GM23338 (cell line): ENCODE measurements around the gene DIABLO. TPM values are rescaled to one million over a fixed set of nuclear protein-coding genes. Genes with fewer than 3 reads are reported as not detected.

Experiments
- ATAC-seq: fragments of 200-7000 bp; cut with Tn5 transposase; 3 replicates; pipeline ENCODE4 v1.9.1; 2020
- DNase-seq: peaks from one replicate; pipeline ENCODE4 v3.0.0-alpha.2; 2015; ENCODE audit warnings: low spot score
- H2AFZ ChIP-seq: fragments of 200-600 bp; sonication (generic); 2 replicates; pipeline ENCODE4 v1.8.0; 2016; ENCODE audit warnings: antibody characterized with exemption, mild to moderate bottlenecking, moderate library complexity
- H3F3A ChIP-seq: fragments of 200-600 bp; sonication (generic); replicated peaks from 2 replicates; pipeline ENCODE4 v1.8.0; 2017; ENCODE audit warnings: antibody characterized with exemption, mixed run types, low read depth
- H3K27ac ChIP-seq: fragments of 200-600 bp; sonication (generic); 2 replicates; pipeline ENCODE4 v1.6.1; 2016; ENCODE audit warnings: low read depth
- H3K27me3 ChIP-seq: fragments of 200-600 bp; sonication (generic); 2 replicates; pipeline ENCODE4 v1.8.0; 2016; ENCODE audit warnings: mild to moderate bottlenecking, mixed run types, moderate library complexity; ENCODE audit not compliant: insufficient read depth
- H3K36me3 ChIP-seq: fragments of 200-600 bp; sonication (generic); 2 replicates; pipeline ENCODE4 v1.8.0; 2016; ENCODE audit warnings: mild to moderate bottlenecking; ENCODE audit not compliant: insufficient read depth
- H3K4me1 ChIP-seq: fragments of 200-600 bp; sonication (generic); 2 replicates; pipeline ENCODE4 v1.8.0; 2016; ENCODE audit warnings: mild to moderate bottlenecking, moderate library complexity; ENCODE audit not compliant: insufficient read depth
- H3K4me2 ChIP-seq: fragments of 200-600 bp; sonication (generic); 2 replicates; pipeline ENCODE4 v1.7.1; 2017; ENCODE audit warnings: mixed run types
- H3K4me3 ChIP-seq: fragments of 200-600 bp; sonication (generic); 2 replicates; pipeline ENCODE4 v1.6.1; 2016; ENCODE audit warnings: mixed run types
- H3K79me2 ChIP-seq: fragments of 200-600 bp; sonication (generic); replicated peaks from 2 replicates; pipeline ENCODE4 v1.8.0; 2017; ENCODE audit warnings: mild to moderate bottlenecking; ENCODE audit not compliant: insufficient read depth
- H3K9me2 ChIP-seq: fragments of 200-600 bp; sonication (generic); 2 replicates; pipeline ENCODE4 v1.8.0; 2017; ENCODE audit not compliant: insufficient read depth
- H4K20me1 ChIP-seq: fragments of 200-600 bp; sonication (generic); replicated peaks from 2 replicates; pipeline ENCODE4 v1.8.0; 2017; ENCODE audit warnings: mild to moderate bottlenecking; ENCODE audit not compliant: insufficient read depth
- H3K27ac Mint-ChIP-seq: 2 replicates; pipeline ENCODE4 v1.8.0; 2020; ENCODE audit warnings: inconsistent platforms, mild to moderate bottlenecking, moderate library complexity, mixed read lengths
- H3K27me3 Mint-ChIP-seq: 3 replicates; pipeline ENCODE4 v1.8.0; 2022; ENCODE audit warnings: low read depth, mild to moderate bottlenecking, moderate library complexity, mixed read lengths, inconsistent platforms; ENCODE audit not compliant: insufficient read depth, poor library complexity
- H3K36me3 Mint-ChIP-seq: 3 replicates; pipeline ENCODE4 v1.8.0; 2021; ENCODE audit warnings: low read depth, mild to moderate bottlenecking, inconsistent platforms, moderate library complexity, mixed read lengths
- H3K4me1 Mint-ChIP-seq: 3 replicates; pipeline ENCODE4 v1.8.0; 2020; ENCODE audit warnings: mild to moderate bottlenecking, inconsistent platforms, mixed read lengths
- H3K4me3 Mint-ChIP-seq: 3 replicates; pipeline ENCODE4 v1.8.0; 2021; ENCODE audit warnings: moderate library complexity, mild to moderate bottlenecking, inconsistent platforms, mixed read lengths
- H3K9me3 Mint-ChIP-seq: 3 replicates; pipeline ENCODE4 v1.8.0; 2020; ENCODE audit warnings: moderate library complexity, mild to moderate bottlenecking, inconsistent platforms, mixed read lengths
- EZH2phosphoT487 ChIP-seq: fragments of 200-600 bp; sonication (generic); IDR thresholded peaks from one replicate; pipeline ENCODE4 v1.8.1; 2018; ENCODE audit warnings: antibody characterized with exemption; ENCODE audit not compliant: unreplicated experiment
- JUNB ChIP-seq: IDR thresholded peaks from one replicate; pipeline ENCODE4 v1.6.1; 2016; ENCODE audit warnings: antibody characterized with exemption; ENCODE audit not compliant: unreplicated experiment
- NANOG ChIP-seq: IDR thresholded peaks from 2 replicates; pipeline ENCODE4 v1.6.1; 2016; ENCODE audit warnings: antibody characterized with exemption, borderline replicate concordance
- POLR2AphosphoS5 ChIP-seq: IDR thresholded peaks from 2 replicates; pipeline ENCODE4 v1.6.1; 2016; ENCODE audit warnings: antibody characterized with exemption, low read depth
- ZNF114 ChIP-seq: fragments of 250-450 bp; sonication (Bioruptor Pico); IDR thresholded peaks from 2 replicates; pipeline ENCODE4 v1.5.0; 2020; ENCODE audit warnings: mild to moderate bottlenecking, moderate library complexity
- ZNF331 ChIP-seq: fragments of 250-450 bp; sonication (Bioruptor Pico); IDR thresholded peaks from 2 replicates; pipeline ENCODE4 v1.5.0; 2020; ENCODE audit warnings: low read depth, mild to moderate bottlenecking, moderate library complexity
- polyA plus RNA-seq: library from polyadenylated mRNA; unstranded; fragments of >200 nt; fragmentation: Nextera tagmentation; extraction: Ambion mirVana; gene quantifications from 2 replicates; pipeline ENCODE4 v1.2.1, GENCODE V29; 2016
- total RNA-seq: library from RNA; depleted of rRNA; stranded (reverse); fragments of >200 nt; shearing (Covaris generic); gene quantifications from 2 replicates; pipeline ENCODE4 v1.2.3, GENCODE V29; 2014
- TF ChIP-seq, protein P1 (sequence below): IDR thresholded peaks from one replicate; pipeline ENCODE4 v1.6.1; 2018; ENCODE audit warnings: antibody characterized with exemption; ENCODE audit not compliant: unreplicated experiment
- TF ChIP-seq, protein P2 (sequence below): IDR thresholded peaks from 2 replicates; pipeline ENCODE4 v1.6.1; 2016; ENCODE audit warnings: antibody characterized with exemption

DIABLO gene
- total and polyA plus RNA-seq, 2 experiments from 2014 or later: 72.0 to 82.7 TPM

DNA sequence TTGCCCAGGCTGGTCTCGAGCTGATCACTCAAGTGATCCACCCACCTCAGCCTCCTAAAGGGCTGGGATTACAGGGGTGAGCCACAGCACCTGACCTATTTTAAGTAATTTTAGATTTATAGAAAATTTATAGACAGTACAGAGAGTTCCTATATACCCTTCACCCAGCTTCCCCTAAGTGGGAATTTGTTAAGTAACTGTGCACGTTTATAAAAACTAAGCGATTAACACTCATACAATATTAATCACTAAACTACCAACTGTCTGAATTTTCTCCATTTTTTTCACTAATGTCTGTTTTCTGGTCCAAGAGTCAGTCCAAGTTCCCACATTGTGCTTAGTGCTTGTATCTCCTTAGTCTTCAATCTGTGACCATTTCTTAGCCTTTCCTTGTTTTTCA is 57.4 kb downstream of the DIABLO start (continued):
- TF ChIP-seq, protein P1, sequence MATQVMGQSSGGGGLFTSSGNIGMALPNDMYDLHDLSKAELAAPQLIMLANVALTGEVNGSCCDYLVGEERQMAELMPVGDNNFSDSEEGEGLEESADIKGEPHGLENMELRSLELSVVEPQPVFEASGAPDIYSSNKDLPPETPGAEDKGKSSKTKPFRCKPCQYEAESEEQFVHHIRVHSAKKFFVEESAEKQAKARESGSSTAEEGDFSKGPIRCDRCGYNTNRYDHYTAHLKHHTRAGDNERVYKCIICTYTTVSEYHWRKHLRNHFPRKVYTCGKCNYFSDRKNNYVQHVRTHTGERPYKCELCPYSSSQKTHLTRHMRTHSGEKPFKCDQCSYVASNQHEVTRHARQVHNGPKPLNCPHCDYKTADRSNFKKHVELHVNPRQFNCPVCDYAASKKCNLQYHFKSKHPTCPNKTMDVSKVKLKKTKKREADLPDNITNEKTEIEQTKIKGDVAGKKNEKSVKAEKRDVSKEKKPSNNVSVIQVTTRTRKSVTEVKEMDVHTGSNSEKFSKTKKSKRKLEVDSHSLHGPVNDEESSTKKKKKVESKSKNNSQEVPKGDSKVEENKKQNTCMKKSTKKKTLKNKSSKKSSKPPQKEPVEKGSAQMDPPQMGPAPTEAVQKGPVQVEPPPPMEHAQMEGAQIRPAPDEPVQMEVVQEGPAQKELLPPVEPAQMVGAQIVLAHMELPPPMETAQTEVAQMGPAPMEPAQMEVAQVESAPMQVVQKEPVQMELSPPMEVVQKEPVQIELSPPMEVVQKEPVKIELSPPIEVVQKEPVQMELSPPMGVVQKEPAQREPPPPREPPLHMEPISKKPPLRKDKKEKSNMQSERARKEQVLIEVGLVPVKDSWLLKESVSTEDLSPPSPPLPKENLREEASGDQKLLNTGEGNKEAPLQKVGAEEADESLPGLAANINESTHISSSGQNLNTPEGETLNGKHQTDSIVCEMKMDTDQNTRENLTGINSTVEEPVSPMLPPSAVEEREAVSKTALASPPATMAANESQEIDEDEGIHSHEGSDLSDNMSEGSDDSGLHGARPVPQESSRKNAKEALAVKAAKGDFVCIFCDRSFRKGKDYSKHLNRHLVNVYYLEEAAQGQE: no peak
- TF ChIP-seq, protein P2, sequence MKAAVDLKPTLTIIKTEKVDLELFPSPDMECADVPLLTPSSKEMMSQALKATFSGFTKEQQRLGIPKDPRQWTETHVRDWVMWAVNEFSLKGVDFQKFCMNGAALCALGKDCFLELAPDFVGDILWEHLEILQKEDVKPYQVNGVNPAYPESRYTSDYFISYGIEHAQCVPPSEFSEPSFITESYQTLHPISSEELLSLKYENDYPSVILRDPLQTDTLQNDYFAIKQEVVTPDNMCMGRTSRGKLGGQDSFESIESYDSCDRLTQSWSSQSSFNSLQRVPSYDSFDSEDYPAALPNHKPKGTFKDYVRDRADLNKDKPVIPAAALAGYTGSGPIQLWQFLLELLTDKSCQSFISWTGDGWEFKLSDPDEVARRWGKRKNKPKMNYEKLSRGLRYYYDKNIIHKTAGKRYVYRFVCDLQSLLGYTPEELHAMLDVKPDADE: no peak
- no peak for TF ChIP-seq ZNF114 (CRISPR knock-in tag)
- no peak for TF ChIP-seq JUNB
- TF ChIP-seq POLR2AphosphoS5: no peak
- TF ChIP-seq NANOG: no peak
- TF ChIP-seq ZNF331: no peak
- no peak for TF ChIP-seq EZH2phosphoT487

DNA sequence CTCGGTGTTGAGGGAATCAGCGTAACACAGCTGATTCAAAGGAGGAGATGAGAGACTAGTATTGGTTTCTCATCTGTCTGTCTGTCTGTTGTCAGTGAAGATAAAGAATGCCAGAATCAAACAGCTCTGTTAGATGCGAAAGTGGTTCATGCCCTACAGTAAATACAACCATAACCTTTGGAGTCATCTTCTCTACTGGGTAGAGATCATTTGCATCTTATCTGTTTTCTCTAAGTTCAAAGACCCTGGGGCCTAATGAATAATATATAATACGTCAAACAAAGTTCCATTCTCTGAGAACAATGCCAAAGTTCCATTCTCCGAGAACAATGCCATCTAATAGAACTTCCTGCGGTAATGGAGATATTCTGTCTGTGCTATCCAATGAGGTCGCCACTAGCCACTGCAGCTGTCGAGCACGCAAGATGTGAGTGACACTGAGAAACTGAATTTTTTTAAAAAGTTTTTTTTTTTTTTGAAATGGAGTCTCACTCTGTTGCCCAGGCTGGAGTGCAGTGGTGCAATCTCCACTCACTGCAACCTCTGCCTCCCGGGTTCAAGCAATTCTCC is 58.4 kb downstream of the DIABLO start:
- ATAC-seq: no peak
- H3K4me3 Mint-ChIP-seq: no peak overlapping the region
- no peak overlapping the region for H3K4me3 ChIP-seq
- H3K36me3 Mint-ChIP-seq: no peaks in the 10 kb centered on the region
- no peaks in the 10 kb centered on the region for H3K27me3 ChIP-seq
- H3K4me2 ChIP-seq: no peak overlapping the region
- no peaks in the 10 kb centered on the region for H3K36me3 ChIP-seq
- H2AFZ ChIP-seq: no peak overlapping the region
- H3K79me2 ChIP-seq: no peaks in the 10 kb centered on the region
- no peaks in the 10 kb centered on the region for H3F3A ChIP-seq
- TF ChIP-seq ZNF114 (CRISPR knock-in tag): no peak
- DNase-seq: no peak
- H3K27ac Mint-ChIP-seq: no peak overlapping the region
- no peaks in the 10 kb centered on the region for H3K9me3 Mint-ChIP-seq
- no peaks in the 10 kb centered on the region for H3K4me1 ChIP-seq
- H4K20me1 ChIP-seq: no peaks in the 10 kb centered on the region
- H3K27me3 Mint-ChIP-seq: peaks cover 2% of the 10 kb centered on the region
- no peak overlapping the region for H3K27ac ChIP-seq
- no peaks in the 10 kb centered on the region for H3K4me1 Mint-ChIP-seq
- no peaks in the 10 kb centered on the region for H3K9me2 ChIP-seq
